WTC11 (cell line): ENCODE measurements around the gene RABGGTA.

Experiments used
- CTCF ChIP-seq: fragments of 200-600 bp; IDR thresholded peaks from 2 replicates; pipeline ENCODE4 v1.8.0; 2022; ENCODE audit warnings: antibody characterized with exemption
- ZNF219 ChIP-seq: sonication (generic); formaldehyde crosslinking; IDR thresholded peaks from 2 replicates; pipeline ENCODE4 v1.8.0; 2023; ENCODE audit warnings: missing genetic modification reagents, mild to moderate bottlenecking, borderline replicate concordance

DNA sequence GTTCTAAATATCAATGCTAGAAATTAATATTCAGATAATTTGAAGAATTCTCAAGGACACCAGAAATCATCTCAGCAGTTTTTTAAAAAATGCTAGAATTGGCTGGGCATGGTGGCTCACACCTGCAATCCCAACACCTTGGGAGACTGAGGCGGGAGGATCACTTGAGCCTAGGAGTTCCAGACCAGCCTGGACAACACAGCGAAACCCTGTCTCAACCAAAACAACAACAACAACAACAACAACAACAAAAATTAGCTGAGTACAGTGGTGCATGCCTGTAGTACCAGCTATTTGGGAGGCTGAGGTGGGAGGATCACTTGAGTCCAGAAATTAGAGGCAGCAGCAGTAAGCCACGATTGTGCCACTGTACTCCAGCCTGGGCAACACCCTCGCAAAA, 52.3 kb downstream of the RABGGTA start:
- TF ChIP-seq ZNF219 (CRISPR knock-in tag) (no peak), CTCF (no peak)
